Measurements from ENCODE around the gene PSKH1.

PSKH1 gene

GRCh38 chr16:67917140-67917851 lies 24.2 kb downstream of the PSKH1 start:
- TF ChIP-seq, protein P1, sequence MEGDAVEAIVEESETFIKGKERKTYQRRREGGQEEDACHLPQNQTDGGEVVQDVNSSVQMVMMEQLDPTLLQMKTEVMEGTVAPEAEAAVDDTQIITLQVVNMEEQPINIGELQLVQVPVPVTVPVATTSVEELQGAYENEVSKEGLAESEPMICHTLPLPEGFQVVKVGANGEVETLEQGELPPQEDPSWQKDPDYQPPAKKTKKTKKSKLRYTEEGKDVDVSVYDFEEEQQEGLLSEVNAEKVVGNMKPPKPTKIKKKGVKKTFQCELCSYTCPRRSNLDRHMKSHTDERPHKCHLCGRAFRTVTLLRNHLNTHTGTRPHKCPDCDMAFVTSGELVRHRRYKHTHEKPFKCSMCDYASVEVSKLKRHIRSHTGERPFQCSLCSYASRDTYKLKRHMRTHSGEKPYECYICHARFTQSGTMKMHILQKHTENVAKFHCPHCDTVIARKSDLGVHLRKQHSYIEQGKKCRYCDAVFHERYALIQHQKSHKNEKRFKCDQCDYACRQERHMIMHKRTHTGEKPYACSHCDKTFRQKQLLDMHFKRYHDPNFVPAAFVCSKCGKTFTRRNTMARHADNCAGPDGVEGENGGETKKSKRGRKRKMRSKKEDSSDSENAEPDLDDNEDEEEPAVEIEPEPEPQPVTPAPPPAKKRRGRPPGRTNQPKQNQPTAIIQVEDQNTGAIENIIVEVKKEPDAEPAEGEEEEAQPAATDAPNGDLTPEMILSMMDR (conservative IDR thresholded peaks at IDR 0.05; ENCODE audit: low read depth, low read length): no peak
- peak; percentile 42 for DNase-seq (ENCODE audit: low read depth)
- no peak overlapping the region for H3K4me3 ChIP-seq (ENCODE audit: low read depth, low read length)

DNA sequence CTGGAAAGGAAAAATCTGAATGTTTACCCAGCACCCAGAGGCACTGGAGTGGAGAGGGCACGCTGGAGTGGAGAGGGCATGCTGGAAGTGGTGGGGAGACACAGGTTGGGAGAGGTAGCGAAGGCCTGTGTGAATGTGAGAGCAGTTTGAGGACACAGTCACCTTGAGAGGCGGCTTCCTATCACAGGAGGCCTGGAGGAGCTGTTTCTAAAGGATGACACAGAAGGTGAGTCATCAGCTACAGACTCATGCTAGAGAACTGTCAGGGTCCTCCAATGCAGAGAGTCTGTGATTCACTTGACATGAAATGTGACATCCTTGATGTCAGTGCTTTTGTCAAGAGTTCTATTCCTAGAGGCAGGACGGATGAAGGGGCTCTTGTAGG lies 24.8 kb downstream of the PSKH1 start:
- TF ChIP-seq, protein P1 (conservative IDR thresholded peaks at IDR 0.05; ENCODE audit: low read depth, low read length): no peak
- no peak overlapping the region for H3K4me3 ChIP-seq (ENCODE audit: low read depth, low read length)
- peak; percentile 76 for DNase-seq (ENCODE audit: low read depth)

GRCh38 chr16:67919622-67920221 lies 26.7 kb downstream of the PSKH1 start:
- TF ChIP-seq, protein P1 (conservative IDR thresholded peaks at IDR 0.05; ENCODE audit: low read depth, low read length): no peak
- no peak for DNase-seq (ENCODE audit: low read depth)
- H3K4me3 ChIP-seq (ENCODE audit: low read depth, low read length): no peak overlapping the region

GRCh38 chr16:67922221-67922620 lies 29.2 kb downstream of the PSKH1 start:
- DNase-seq (ENCODE audit: low read depth): peak; percentile 34
- H3K4me3 ChIP-seq (ENCODE audit: low read depth, low read length): no peak overlapping the region
- TF ChIP-seq, protein P1 (conservative IDR thresholded peaks at IDR 0.05; ENCODE audit: low read depth, low read length): no peak

GRCh38 chr16:67922740-67923139 lies 29.7 kb downstream of the PSKH1 start:
- no peak overlapping the region for H3K4me3 ChIP-seq (ENCODE audit: low read depth, low read length)
- TF ChIP-seq, protein P1 (conservative IDR thresholded peaks at IDR 0.05; ENCODE audit: low read depth, low read length): no peak
- DNase-seq (ENCODE audit: low read depth): no peak

DNA sequence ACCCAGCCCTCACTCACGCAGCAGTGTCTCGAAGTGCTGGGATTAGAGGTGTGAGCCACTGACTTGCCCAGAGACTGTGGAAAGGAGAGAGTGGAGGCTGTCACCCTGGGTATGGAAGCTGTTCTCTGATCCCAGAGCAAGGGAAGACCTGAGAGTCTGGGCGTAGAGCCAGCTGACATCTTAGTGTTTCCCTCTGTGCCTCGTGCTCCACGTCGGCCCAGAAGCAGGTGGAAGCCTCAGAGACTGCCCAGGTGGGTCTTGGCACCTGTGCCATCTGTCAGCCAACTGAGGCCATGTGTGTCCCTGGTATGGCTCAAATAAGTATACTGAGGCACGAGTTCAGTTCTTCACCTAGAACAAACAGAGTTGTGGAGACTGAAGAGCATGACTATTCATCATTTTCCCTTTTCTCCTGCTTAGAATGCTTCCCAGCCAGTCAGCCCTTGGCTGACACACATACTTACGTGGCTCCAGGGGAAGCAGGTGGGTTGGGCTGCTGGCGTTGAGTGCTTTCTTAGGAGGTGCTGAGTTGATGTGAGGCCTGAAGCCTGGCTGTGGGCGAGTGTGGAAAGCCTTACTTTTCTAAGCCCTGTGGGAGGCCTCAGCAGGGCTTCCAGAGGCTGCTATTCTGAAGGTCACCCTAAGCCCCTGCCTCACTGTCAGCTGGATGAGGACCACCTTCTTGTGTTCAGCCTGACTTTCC lies 30.5 kb downstream of the PSKH1 start:
- peak; percentile 38 for DNase-seq (ENCODE audit: low read depth)
- TF ChIP-seq, protein P1 (conservative IDR thresholded peaks at IDR 0.05; ENCODE audit: low read depth, low read length): no peak
- H3K4me3 ChIP-seq (ENCODE audit: low read depth, low read length): no peak overlapping the region
